Cardiac muscle cell (in vitro differentiated cells and primary cell): Measurements from ENCODE around the gene UBE3A. TPM values are rescaled to one million over a fixed set of nuclear protein-coding genes. Genes with fewer than 3 reads are reported as not detected.
"Not testable (repeated sequence)": the region's sequence is repeated elsewhere in the genome, so short reads cannot be mapped to it uniquely, and the experiment has no call there.

ENCODE experiments used
- DNase-seq, 2 donors: peaks; one replicate each; pipeline versions ENCODE4 v3.0.0 to v3.0.0-alpha.2; 2010 to 2017; ENCODE audit warnings: low read depth in 1 of 2, low spot score in 1 of 2
- H3K27ac ChIP-seq: fragments of 200-600 bp; sonication (generic); 2 replicates; pipeline ENCODE4 v1.5.1; 2016
- H3K27me3 ChIP-seq: fragments of 200-600 bp; sonication (generic); 2 replicates; pipeline ENCODE4 v1.6.0; 2016; ENCODE audit warnings: control low read depth
- H3K36me3 ChIP-seq: fragments of 200-600 bp; sonication (generic); 2 replicates; pipeline ENCODE4 v1.5.1; 2016; ENCODE audit warnings: control low read depth
- H3K4me1 ChIP-seq: fragments of 200-600 bp; sonication (generic); 2 replicates; pipeline ENCODE4 v1.8.1; 2017; ENCODE audit warnings: low read depth, mild to moderate bottlenecking, mixed run types
- H3K4me3 ChIP-seq: fragments of 200-600 bp; sonication (generic); 2 replicates; pipeline ENCODE4 v1.5.1; 2016; ENCODE audit warnings: mild to moderate bottlenecking
- H3K9me3 ChIP-seq: fragments of 200-600 bp; sonication (generic); 2 replicates; pipeline ENCODE4 v1.5.1; 2017; ENCODE audit warnings: low read depth, mild to moderate bottlenecking, control low read depth
- CTCF ChIP-seq: IDR thresholded peaks from 2 replicates; pipeline ENCODE4 v1.5.1; 2012; ENCODE audit warnings: low read depth, mild to moderate bottlenecking, low read length
- polyA plus RNA-seq: library from polyadenylated mRNA; unstranded; fragments of >200 nt; fragmentation: Nextera tagmentation; extraction: Ambion mirVana; gene quantifications from 2 replicates; pipeline ENCODE4 v1.2.1, GENCODE V29; 2016
- total RNA-seq: library from RNA; depleted of rRNA; stranded (reverse); fragments of >200 nt; gene quantifications from 2 replicates; pipeline ENCODE4 v1.2.3, GENCODE V29; 2016

Gene UBE3A
- total and polyA plus RNA-seq, 2 experiments from 2014 or later: 92.2 to 96.2 TPM

DNA sequence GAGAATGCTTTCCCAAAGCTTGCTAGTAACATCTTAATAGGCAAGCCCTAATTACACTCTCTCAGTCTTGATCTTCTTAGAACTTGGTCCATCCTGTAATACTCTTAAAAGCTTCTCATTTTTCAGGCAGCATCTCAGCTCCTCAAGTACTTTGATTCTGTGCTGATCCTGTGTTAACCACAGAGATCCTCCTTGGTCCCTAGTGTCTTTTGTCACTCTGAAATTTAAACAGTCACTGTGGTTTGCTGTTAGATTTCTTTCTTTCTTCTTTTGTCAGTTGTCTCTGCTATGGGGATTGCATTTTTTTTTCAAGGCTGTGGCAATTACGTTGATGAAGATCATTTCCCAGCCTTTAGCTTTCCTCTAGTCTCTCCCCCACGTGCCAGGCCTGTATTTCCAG lies 26.0 kb upstream of the UBE3A start:
- H3K27ac ChIP-seq: no peak overlapping the region
- no peak for DNase-seq
- no peaks in the 10 kb centered on the region for H3K36me3 ChIP-seq
- peaks cover 6% of the 10 kb centered on the region for H3K4me1 ChIP-seq
- TF ChIP-seq CTCF: no peak
- H3K9me3 ChIP-seq: no peaks in the 10 kb centered on the region
- H3K27me3 ChIP-seq: no peaks in the 10 kb centered on the region
- no peak overlapping the region for H3K4me3 ChIP-seq

DNA sequence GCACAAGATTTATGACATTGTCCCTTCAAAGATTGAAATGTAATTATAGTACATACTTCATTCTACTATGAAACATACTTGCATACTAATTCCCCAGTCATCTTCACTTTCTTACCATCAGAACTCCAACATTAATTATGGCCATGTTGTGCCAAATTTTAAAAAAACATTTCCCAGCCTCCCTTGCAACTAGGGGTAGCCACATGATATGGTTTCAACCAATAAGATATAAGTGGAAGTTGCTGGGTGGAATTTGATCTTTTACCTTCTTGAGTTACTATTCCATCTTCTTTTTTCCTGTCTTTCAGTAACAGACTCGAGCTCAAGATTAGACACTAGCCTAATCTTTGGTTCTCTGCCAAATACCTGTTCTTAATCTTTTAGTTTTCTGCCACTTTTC lies 25.6 kb upstream of the UBE3A start:
- Histone ChIP-seq H3K27ac (no peak overlapping the region), H3K9me3 (no peaks in the 10 kb centered on the region), H3K36me3 (no peaks in the 10 kb centered on the region), H3K4me1 (peaks cover 6% of the 10 kb centered on the region), H3K27me3 (no peaks in the 10 kb centered on the region), H3K4me3 (no peak overlapping the region)
- no peak for DNase-seq
- TF ChIP-seq CTCF: no peak

DNA sequence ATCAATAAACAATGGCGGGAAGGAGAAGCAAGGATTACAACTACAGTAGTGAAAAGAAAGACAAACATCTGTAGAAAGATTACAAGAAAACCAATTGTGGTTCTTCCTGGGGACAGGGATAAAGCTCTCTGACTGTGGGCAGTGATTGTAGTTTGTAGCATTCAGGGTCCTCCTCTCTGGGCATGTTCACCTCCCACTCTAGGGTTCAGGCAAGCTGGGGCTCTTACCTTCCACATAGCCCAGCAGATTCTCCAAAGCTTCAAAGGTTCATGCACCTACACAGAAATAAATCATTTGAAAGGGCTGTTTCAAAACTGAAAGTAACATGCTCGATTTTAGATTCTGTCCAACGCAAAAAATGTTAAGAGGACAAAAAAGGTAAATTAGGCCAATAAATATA lies 17.4 kb upstream of the UBE3A start:
- no peaks in the 10 kb centered on the region for H3K36me3 ChIP-seq
- H3K4me3 ChIP-seq: no peak overlapping the region
- DNase-seq: no peak
- no peaks in the 10 kb centered on the region for H3K27me3 ChIP-seq
- no peaks in the 10 kb centered on the region for H3K4me1 ChIP-seq
- H3K27ac ChIP-seq: no peak overlapping the region
- H3K9me3 ChIP-seq: no peaks in the 10 kb centered on the region
- TF ChIP-seq CTCF: no peak

- Histone ChIP-seq H3K9me3 (no peaks in the 10 kb centered on the region), H3K4me1 (no peaks in the 10 kb centered on the region), H3K36me3 (no peaks in the 10 kb centered on the region), H3K4me3 (no peak overlapping the region), H3K27me3 (no peaks in the 10 kb centered on the region), H3K27ac (no peak overlapping the region)
- no peak for DNase-seq
- TF ChIP-seq CTCF: no peak
Measured at GRCh38 chr15:25455226-25455625, 16.4 kb upstream of the UBE3A start.

DNA sequence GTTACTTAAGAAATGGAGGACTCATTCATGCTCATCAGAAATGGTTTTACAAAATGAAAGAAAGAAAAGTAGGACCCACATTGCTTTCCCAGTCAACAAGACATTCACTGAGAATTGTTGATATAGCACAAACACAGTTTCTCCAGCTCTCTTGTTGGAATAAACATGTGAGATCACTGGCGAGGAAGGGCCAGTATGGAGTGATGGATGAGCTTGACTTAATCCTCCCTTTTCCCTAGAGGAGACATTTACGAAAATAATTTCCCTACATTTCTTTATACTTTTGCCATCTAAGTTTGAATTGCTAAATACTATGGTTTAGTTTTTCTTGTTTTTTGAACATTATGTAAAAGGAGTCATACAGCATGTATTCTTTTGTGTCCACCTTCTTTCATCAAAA lies 15.9 kb upstream of the UBE3A start:
- no peaks in the 10 kb centered on the region for H3K36me3 ChIP-seq
- no peak for DNase-seq
- no peaks in the 10 kb centered on the region for H3K4me1 ChIP-seq
- H3K9me3 ChIP-seq: no peaks in the 10 kb centered on the region
- no peak overlapping the region for H3K27ac ChIP-seq
- TF ChIP-seq CTCF: no peak
- H3K27me3 ChIP-seq: no peaks in the 10 kb centered on the region
- H3K4me3 ChIP-seq: no peak overlapping the region

- H3K4me1 ChIP-seq, H3K4me3 ChIP-seq, H3K9me3 ChIP-seq, H3K27ac ChIP-seq, H3K27me3 ChIP-seq, H3K36me3 ChIP-seq, DNase-seq: not testable (repeated sequence)
Measured at GRCh38 chr15:25453246-25453645, 14.4 kb upstream of the UBE3A start.
